RWPE2 (cell line): ENCODE data around the gene C2orf15.
A peak's percentile ranks its signal among the peaks of the same experiment; 100 is the strongest.

Experiments
- ATAC-seq: fragments of 200-7000 bp; cut with Tn5 transposase; 3 replicates; pipeline ENCODE4 v1.9.1; 2021; ENCODE audit warnings: low read depth
- DNase-seq: peaks from one replicate; pipeline ENCODE4 v3.0.0-alpha.2; 2020; ENCODE audit warnings: low spot score
- H3K27ac ChIP-seq: fragments of 450-650 bp; 2 replicates; pipeline ENCODE4 v1.5.1; 2017; ENCODE audit warnings: mild to moderate bottlenecking; ENCODE audit not compliant: poor library complexity, severe bottlenecking
- H3K27me3 ChIP-seq: fragments of 250-450 bp; sonication (Bioruptor Pico); 2 replicates; pipeline ENCODE4 v1.5.1; 2021; ENCODE audit warnings: mild to moderate bottlenecking, moderate library complexity; ENCODE audit not compliant: insufficient read depth, poor library complexity, severe bottlenecking
- H3K36me3 ChIP-seq: fragments of 250-450 bp; sonication (Bioruptor Pico); 2 replicates; pipeline ENCODE4 v1.5.1; 2020; ENCODE audit warnings: low read depth, mild to moderate bottlenecking, moderate library complexity
- H3K4me1 ChIP-seq: fragments of 250-450 bp; sonication (Bioruptor Pico); 2 replicates; pipeline ENCODE4 v1.5.1; 2021; ENCODE audit warnings: mild to moderate bottlenecking, moderate library complexity; ENCODE audit not compliant: insufficient read depth, poor library complexity, severe bottlenecking
- H3K4me3 ChIP-seq: fragments of 250-450 bp; sonication (Bioruptor Pico); 2 replicates; pipeline ENCODE4 v1.5.1; 2021; ENCODE audit warnings: mild to moderate bottlenecking, moderate library complexity; ENCODE audit not compliant: severe bottlenecking
- H3K9me3 ChIP-seq: fragments of 250-450 bp; sonication (Bioruptor Pico); 2 replicates; pipeline ENCODE4 v1.5.1; 2021; ENCODE audit warnings: mild to moderate bottlenecking, moderate library complexity; ENCODE audit not compliant: severe bottlenecking
- TF ChIP-seq, protein P1 (sequence below): fragments of 450-650 bp; IDR thresholded peaks from one replicate; pipeline ENCODE4 v1.5.1; 2017; ENCODE audit warnings: mild to moderate bottlenecking, moderate library complexity; ENCODE audit not compliant: poor library complexity, severe bottlenecking

Gene C2orf15

DNA sequence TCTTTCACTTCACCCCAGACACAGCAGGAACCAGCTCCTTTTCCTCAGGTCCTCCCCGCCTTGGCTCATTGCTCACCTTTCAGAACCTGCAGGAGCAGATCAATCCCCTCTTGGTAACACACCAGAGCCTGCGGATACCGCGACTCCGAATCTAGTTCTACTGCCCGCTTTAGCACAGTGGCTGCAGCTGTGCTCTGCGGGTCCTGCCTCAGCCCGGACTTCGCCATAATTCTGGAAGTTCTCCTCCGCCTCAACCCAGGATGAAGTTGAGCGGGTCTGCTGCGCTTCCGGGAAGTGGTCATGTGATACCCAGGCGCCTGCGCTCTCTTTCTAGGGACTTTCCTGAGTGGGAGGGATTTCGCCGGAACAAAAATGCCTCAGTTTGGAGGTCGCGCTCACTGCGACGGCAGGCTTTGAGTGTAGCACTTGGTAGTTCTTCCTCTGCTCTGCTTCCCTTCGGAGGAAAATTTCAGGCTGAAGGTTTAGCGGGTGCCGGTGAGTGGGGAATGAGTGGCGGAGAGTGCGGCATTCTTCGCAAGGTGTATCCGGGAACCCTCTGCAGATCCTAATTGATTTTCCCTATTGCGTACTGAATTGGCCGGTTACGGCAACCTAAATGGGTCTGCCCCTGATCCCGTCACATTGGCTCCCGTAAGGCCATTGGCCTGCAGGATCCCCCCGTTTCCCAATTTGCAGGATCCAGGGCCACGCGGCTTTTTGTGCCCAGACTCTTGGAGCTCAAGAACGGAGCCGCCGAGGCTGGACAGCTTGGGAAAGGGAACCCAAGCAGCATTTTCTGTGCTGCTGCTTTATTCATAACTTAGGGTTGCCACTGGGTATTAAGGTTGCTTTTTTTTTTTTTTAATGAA is 39.5 kb downstream of the C2orf15 start, which contains the start of the genes MITD1 and MRPL30:
Gene MITD1, minus strand, starts transcription at position 304 of the 869 bp plus-strand sequence. Its CDS starts 77 bp downstream, at position 227.
Gene MRPL30, plus strand, starts transcription at position 430 of the 869 bp plus-strand sequence. CDS start 5,020 bp downstream, outside the sequence.
- no peaks in the 10 kb centered on the region for H3K9me3 ChIP-seq
- H3K4me1 ChIP-seq: peaks cover 22% of the 10 kb centered on the region
- no peaks in the 10 kb centered on the region for H3K27me3 ChIP-seq
- peak; percentile 92 for ATAC-seq
- DNase-seq: peak; percentile 87
- H3K27ac ChIP-seq: peak within 1 kb of the TSS; percentile 55
- TF ChIP-seq, protein P1, sequence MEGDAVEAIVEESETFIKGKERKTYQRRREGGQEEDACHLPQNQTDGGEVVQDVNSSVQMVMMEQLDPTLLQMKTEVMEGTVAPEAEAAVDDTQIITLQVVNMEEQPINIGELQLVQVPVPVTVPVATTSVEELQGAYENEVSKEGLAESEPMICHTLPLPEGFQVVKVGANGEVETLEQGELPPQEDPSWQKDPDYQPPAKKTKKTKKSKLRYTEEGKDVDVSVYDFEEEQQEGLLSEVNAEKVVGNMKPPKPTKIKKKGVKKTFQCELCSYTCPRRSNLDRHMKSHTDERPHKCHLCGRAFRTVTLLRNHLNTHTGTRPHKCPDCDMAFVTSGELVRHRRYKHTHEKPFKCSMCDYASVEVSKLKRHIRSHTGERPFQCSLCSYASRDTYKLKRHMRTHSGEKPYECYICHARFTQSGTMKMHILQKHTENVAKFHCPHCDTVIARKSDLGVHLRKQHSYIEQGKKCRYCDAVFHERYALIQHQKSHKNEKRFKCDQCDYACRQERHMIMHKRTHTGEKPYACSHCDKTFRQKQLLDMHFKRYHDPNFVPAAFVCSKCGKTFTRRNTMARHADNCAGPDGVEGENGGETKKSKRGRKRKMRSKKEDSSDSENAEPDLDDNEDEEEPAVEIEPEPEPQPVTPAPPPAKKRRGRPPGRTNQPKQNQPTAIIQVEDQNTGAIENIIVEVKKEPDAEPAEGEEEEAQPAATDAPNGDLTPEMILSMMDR: no peak
- H3K36me3 ChIP-seq: peaks cover 19% of the 10 kb centered on the region
- peak within 1 kb of the TSS; percentile 64 for H3K4me3 ChIP-seq

GRCh38 chr2:99181624-99182000 is 40.1 kb downstream of the C2orf15 start:
- H3K4me3 ChIP-seq: peak overlapping the region; percentile 64
- no peak for ATAC-seq
- H3K4me1 ChIP-seq: peaks cover 22% of the 10 kb centered on the region
- no peaks in the 10 kb centered on the region for H3K9me3 ChIP-seq
- H3K27ac ChIP-seq: peak overlapping the region; percentile 55
- TF ChIP-seq, protein P1: no peak
- H3K27me3 ChIP-seq: no peaks in the 10 kb centered on the region
- no peak for DNase-seq
- H3K36me3 ChIP-seq: peaks cover 25% of the 10 kb centered on the region

- H3K27ac ChIP-seq: no peak overlapping the region
- H3K4me1 ChIP-seq: peaks cover 22% of the 10 kb centered on the region
- no peaks in the 10 kb centered on the region for H3K27me3 ChIP-seq
- H3K36me3 ChIP-seq: peaks cover 28% of the 10 kb centered on the region
- no peaks in the 10 kb centered on the region for H3K9me3 ChIP-seq
- H3K4me3 ChIP-seq: no peak overlapping the region
- ATAC-seq (no peak), DNase-seq (no peak)
- TF ChIP-seq, protein P1: no peak
These were observed 41.5 kb downstream of the C2orf15 start for GRCh38 chr2:99183025-99183424.

DNA sequence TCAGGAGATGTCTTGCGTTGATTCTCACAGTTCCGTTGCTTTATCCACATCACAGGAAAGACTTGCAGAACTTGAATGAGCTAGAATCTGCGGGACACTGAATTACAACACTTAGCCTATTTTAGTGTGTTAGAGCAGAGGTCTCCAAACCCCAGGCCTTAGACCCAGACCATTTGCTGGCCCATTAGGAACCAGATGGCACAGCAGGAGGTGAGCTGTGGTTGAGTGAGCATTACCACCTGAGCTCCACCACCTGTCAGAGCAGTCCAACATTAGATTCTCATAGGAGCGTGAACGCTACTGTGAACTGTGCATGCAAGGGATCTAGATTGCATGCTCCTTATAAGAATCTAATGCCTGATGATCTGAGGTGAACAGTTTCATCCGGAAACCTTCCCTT is 43.3 kb downstream of the C2orf15 start:
- H3K27me3 ChIP-seq: no peaks in the 10 kb centered on the region
- peaks cover 18% of the 10 kb centered on the region for H3K4me1 ChIP-seq
- TF ChIP-seq, protein P1: no peak
- DNase-seq (no peak), ATAC-seq (no peak)
- no peaks in the 10 kb centered on the region for H3K9me3 ChIP-seq
- peaks cover 34% of the 10 kb centered on the region for H3K36me3 ChIP-seq
- no peak overlapping the region for H3K4me3 ChIP-seq
- no peak overlapping the region for H3K27ac ChIP-seq

DNA sequence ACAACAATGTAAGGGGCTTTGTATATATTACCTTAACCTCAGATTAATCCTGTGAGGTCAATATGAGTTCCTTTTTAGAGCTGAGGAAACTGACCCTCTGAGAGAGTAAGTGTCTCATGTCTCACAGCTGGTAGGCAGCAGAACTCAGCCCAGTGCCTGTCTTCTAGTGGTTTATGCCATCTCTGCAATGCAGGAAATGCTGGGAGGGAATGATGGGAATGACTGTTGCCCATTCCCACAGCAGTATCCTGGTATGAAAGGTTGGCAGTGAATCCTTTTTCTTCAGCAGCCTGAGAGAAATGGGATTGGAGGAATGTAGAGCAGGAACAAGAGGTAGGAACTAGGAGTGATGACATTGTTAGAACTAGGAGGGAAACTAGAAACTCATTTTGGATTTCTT is 45.5 kb downstream of the C2orf15 start:
- Histone ChIP-seq H3K27ac (no peak overlapping the region), H3K4me3 (no peak overlapping the region), H3K36me3 (peaks cover 46% of the 10 kb centered on the region), H3K4me1 (peaks cover 8% of the 10 kb centered on the region), H3K27me3 (no peaks in the 10 kb centered on the region), H3K9me3 (no peaks in the 10 kb centered on the region)
- TF ChIP-seq, protein P1: no peak
- no peak for ATAC-seq
- no peak for DNase-seq
